MM.1S (cell line): ENCODE results near the gene WWTR1.

Source experiments
- DNase-seq: peaks from one replicate; pipeline ENCODE4 v3.0.0-alpha.2; 2015
- H2AFZ ChIP-seq: fragments of 300-600 bp; sonication (generic); 2 replicates; pipeline ENCODE4 v1.6.0; 2016; ENCODE audit warnings: antibody characterized with exemption, low read length
- H3F3A ChIP-seq: fragments of 300-600 bp; sonication (generic); 2 replicates; pipeline ENCODE4 v1.6.1; 2016; ENCODE audit warnings: mild to moderate bottlenecking, antibody characterized with exemption, low read length, moderate library complexity, mixed read lengths; ENCODE audit not compliant: insufficient read depth
- H3K27ac ChIP-seq: fragments of 300-600 bp; sonication (generic); 2 replicates; pipeline ENCODE4 v1.5.1; 2016; ENCODE audit warnings: mild to moderate bottlenecking, low read length
- H3K27me3 ChIP-seq: fragments of 300-600 bp; sonication (generic); replicated peaks from 2 replicates; pipeline ENCODE4 v1.6.0; 2016; ENCODE audit warnings: low read length; ENCODE audit not compliant: insufficient read depth
- H3K36me3 ChIP-seq: fragments of 300-600 bp; sonication (generic); replicated peaks from 2 replicates; pipeline ENCODE4 v1.6.1; 2016; ENCODE audit warnings: mild to moderate bottlenecking, low read length, mixed read lengths; ENCODE audit not compliant: insufficient read depth
- H3K4me1 ChIP-seq: fragments of 300-600 bp; sonication (generic); 2 replicates; pipeline ENCODE4 v1.6.1; 2016; ENCODE audit warnings: low read length, mixed read lengths
- H3K4me2 ChIP-seq: fragments of 300-600 bp; sonication (generic); 2 replicates; pipeline ENCODE4 v1.6.0; 2016; ENCODE audit warnings: low read depth, low read length
- H3K4me3 ChIP-seq: fragments of 300-600 bp; sonication (generic); 2 replicates; pipeline ENCODE4 v1.5.1; 2016; ENCODE audit warnings: low read length, mixed read lengths
- H3K79me2 ChIP-seq: fragments of 300-600 bp; sonication (generic); 2 replicates; pipeline ENCODE4 v1.6.1; 2016; ENCODE audit warnings: mixed run types, low read length, mixed read lengths
- H3K9ac ChIP-seq: fragments of 300-600 bp; sonication (generic); 2 replicates; pipeline ENCODE4 v1.6.1; 2016; ENCODE audit warnings: low read length, mixed read lengths
- H3K9me2 ChIP-seq: fragments of 300-600 bp; sonication (generic); replicated peaks from 2 replicates; pipeline ENCODE4 v1.6.1; 2016; ENCODE audit warnings: mild to moderate bottlenecking, low read length, mixed read lengths; ENCODE audit not compliant: insufficient read depth
- H3K9me3 ChIP-seq: fragments of 300-600 bp; sonication (generic); replicated peaks from 2 replicates; pipeline ENCODE4 v1.6.1; 2016; ENCODE audit warnings: mild to moderate bottlenecking, low read length, mixed read lengths; ENCODE audit not compliant: insufficient read depth
- H4K20me1 ChIP-seq: fragments of 300-600 bp; sonication (generic); 2 replicates; pipeline ENCODE4 v1.6.1; 2016; ENCODE audit warnings: mild to moderate bottlenecking, low read length, moderate library complexity, mixed read lengths; ENCODE audit not compliant: insufficient read depth
- EZH2 ChIP-seq: fragments of 300-600 bp; sonication (generic); optimal IDR thresholded peaks from 2 replicates; pipeline ENCODE3; 2017; ENCODE audit warnings: low read depth, mild to moderate bottlenecking, antibody characterized with exemption, low read length, mixed read lengths
- EZH2phosphoT487 ChIP-seq: fragments of 300-600 bp; sonication (generic); IDR thresholded peaks from 2 replicates; pipeline ENCODE4 v1.6.1; 2018; ENCODE audit warnings: antibody characterized with exemption, low read length
- TF ChIP-seq, protein P1 (sequence below): fragments of 300-600 bp; sonication (generic); IDR thresholded peaks from 2 replicates; pipeline ENCODE4 v1.5.1; 2016; ENCODE audit warnings: antibody characterized with exemption, low read length, mixed read lengths

WWTR1 gene

DNA sequence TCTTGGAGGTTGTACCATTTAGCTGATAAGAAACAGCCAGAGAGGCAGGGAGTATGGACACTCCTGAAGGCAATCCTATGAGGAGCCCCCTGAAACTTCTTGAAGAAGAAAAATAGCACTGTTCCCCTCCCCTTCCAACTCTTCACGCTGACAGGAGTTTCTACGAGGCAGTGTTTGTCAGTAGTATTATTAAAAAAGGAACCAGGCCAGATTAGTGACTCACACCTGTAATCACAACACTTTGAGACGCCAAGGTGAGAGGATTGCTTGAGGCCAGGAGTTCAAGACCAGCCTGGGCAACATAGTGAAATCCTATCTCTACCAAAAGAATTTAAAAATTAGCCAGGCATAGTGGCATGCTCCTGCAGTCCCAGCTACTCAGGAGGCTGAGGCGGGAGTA is 38.7 kb downstream of the WWTR1 start:
- H3K9me3 ChIP-seq, result no peaks in the 10 kb centered on the region
- no peaks in the 10 kb centered on the region for H4K20me1 ChIP-seq
- no peak for DNase-seq
- H3K27me3 ChIP-seq, result no peaks in the 10 kb centered on the region
- TF ChIP-seq EZH2 (no peak), EZH2phosphoT487 (no peak)
- TF ChIP-seq, protein P1, sequence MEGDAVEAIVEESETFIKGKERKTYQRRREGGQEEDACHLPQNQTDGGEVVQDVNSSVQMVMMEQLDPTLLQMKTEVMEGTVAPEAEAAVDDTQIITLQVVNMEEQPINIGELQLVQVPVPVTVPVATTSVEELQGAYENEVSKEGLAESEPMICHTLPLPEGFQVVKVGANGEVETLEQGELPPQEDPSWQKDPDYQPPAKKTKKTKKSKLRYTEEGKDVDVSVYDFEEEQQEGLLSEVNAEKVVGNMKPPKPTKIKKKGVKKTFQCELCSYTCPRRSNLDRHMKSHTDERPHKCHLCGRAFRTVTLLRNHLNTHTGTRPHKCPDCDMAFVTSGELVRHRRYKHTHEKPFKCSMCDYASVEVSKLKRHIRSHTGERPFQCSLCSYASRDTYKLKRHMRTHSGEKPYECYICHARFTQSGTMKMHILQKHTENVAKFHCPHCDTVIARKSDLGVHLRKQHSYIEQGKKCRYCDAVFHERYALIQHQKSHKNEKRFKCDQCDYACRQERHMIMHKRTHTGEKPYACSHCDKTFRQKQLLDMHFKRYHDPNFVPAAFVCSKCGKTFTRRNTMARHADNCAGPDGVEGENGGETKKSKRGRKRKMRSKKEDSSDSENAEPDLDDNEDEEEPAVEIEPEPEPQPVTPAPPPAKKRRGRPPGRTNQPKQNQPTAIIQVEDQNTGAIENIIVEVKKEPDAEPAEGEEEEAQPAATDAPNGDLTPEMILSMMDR, result no peak
- H3K4me1 ChIP-seq, result peaks cover 28% of the 10 kb centered on the region
- no peak overlapping the region for H3K4me2 ChIP-seq
- H3F3A ChIP-seq, result peaks cover 10% of the 10 kb centered on the region
- no peak overlapping the region for H3K4me3 ChIP-seq
- H3K9ac ChIP-seq, result no peak overlapping the region
- H3K79me2 ChIP-seq, result no peaks in the 10 kb centered on the region
- H3K36me3 ChIP-seq, result no peaks in the 10 kb centered on the region
- H3K27ac ChIP-seq, result no peak overlapping the region
- no peaks in the 10 kb centered on the region for H3K9me2 ChIP-seq
- no peak overlapping the region for H2AFZ ChIP-seq

DNA sequence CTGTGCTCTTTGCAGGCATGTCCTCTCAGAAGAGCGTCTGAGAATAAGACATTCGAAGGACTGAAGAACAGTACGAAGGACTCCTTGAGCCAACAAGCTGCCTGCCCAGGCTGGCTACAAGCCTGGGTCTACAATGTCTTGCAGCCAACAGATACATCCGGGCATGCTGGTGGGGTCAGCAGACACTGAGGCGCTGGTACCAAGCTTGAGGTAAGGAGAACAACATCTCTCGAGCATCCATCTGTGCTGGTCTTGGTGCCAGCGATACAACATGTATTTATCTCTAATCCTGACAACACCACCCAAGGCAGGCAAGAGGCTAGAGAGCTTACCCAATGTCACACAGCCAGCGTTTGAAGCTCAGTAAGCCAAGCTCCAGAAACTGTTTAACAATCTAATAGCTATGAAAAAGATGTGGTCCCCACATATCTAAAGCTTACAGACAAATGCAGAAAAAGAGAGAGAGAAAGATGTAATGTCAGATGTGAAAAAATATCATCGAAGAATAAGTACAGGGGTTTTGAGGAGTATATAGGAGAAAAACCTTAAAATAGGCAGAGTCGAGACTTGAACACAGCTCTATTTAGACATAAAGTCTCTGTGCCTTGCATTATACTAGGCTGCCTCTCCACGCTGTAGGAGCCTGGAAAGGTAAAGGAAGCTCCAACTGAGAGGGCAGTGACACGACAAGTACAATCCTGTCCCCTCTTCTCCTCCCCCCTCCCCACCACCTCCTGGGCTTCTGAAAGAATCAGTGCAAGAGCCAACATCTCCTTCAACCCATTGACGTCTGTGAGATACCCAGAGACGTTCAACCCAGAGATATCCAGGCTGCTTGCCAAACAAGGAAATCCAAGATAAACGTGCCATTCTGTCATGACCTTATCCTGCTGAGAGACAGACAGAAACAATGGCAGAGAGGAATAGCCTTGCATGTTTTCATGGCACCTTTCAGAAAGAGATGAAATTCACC is 39.4 kb downstream of the WWTR1 start:
- Histone ChIP-seq H3K79me2 (no peaks in the 10 kb centered on the region), H3K36me3 (no peaks in the 10 kb centered on the region), H3K9ac (no peak overlapping the region), H3K4me1 (peaks cover 28% of the 10 kb centered on the region), H3K9me2 (no peaks in the 10 kb centered on the region), H4K20me1 (no peaks in the 10 kb centered on the region), H3F3A (peaks cover 10% of the 10 kb centered on the region), H3K27me3 (no peaks in the 10 kb centered on the region), H3K4me3 (no peak overlapping the region), H3K4me2 (no peak overlapping the region), H3K27ac (no peak overlapping the region), H3K9me3 (no peaks in the 10 kb centered on the region), H2AFZ (no peak overlapping the region)
- TF ChIP-seq EZH2phosphoT487 (no peak), EZH2 (no peak)
- TF ChIP-seq, protein P1, result no peak
- no peak for DNase-seq

DNA sequence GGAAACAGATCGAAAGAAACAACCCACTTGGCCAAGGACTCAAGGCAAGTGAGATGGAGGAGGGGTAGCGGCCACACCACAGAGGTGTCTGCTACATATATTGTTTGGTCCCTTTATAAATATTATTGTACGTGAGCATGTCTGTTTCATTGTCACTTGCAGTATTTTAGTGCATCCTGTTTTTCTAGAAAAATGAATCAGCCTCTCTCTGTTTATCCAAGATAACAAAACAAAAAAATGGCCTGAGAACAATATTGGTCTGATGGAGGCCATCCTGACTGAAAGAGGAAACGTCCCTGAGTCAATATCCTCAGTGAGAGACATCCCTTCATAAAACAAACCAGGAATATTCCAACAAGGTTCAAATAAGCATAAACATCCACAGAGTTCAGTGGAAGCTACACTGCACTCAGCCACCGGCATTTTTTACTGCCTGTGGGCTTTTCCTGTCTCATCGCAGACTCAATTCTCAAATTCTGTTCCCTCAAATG is 42.0 kb downstream of the WWTR1 start:
- Histone ChIP-seq H3K4me3 (no peak overlapping the region), H4K20me1 (no peaks in the 10 kb centered on the region), H3K9ac (no peak overlapping the region), H3K36me3 (no peaks in the 10 kb centered on the region), H3K27me3 (no peaks in the 10 kb centered on the region), H3K27ac (no peak overlapping the region), H3K9me2 (no peaks in the 10 kb centered on the region), H3K4me2 (no peak overlapping the region), H3K9me3 (no peaks in the 10 kb centered on the region), H3K79me2 (no peaks in the 10 kb centered on the region), H3F3A (peaks cover 2% of the 10 kb centered on the region; the same call in 1 of the 2 replicates), H3K4me1 (peaks cover 10% of the 10 kb centered on the region), H2AFZ (no peak overlapping the region)
- no peak for DNase-seq
- TF ChIP-seq EZH2phosphoT487, result no peak

DNA sequence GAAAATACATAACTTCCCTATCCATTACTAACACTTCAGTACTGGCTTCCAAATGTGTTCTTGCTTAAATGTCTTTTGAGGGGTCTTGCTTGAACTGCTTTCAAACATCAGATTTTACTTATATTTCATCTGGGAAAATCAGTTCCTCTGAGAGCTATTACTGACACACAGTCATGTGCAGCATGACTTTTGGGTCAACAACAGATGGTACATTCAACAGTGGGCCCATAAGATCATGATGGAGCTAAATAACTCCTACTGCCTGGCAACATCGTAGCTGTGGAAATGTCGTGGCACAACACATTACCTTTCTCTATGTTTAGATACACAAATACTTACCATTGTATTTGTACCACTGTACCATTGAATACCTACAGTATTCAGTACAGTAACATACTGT is 43.8 kb downstream of the WWTR1 start:
- H3F3A ChIP-seq, result peaks cover 8% of the 10 kb centered on the region
- no peak for DNase-seq
- no peak for TF ChIP-seq EZH2
- TF ChIP-seq, protein P1, result no peak
- TF ChIP-seq EZH2phosphoT487, result no peak
- H3K9me3 ChIP-seq, result no peaks in the 10 kb centered on the region
- H4K20me1 ChIP-seq, result no peaks in the 10 kb centered on the region
- H3K79me2 ChIP-seq, result no peaks in the 10 kb centered on the region
- H3K4me1 ChIP-seq, result peaks cover 15% of the 10 kb centered on the region; the same call in 1 of the 2 replicates
- no peak overlapping the region for H3K9ac ChIP-seq
- H2AFZ ChIP-seq, result no peak overlapping the region
- no peak overlapping the region for H3K4me3 ChIP-seq
- H3K27me3 ChIP-seq, result no peaks in the 10 kb centered on the region
- no peak overlapping the region for H3K27ac ChIP-seq
- H3K4me2 ChIP-seq, result no peak overlapping the region
- no peaks in the 10 kb centered on the region for H3K9me2 ChIP-seq
- H3K36me3 ChIP-seq, result no peaks in the 10 kb centered on the region
